Neural progenitor cell (in vitro differentiated cells): ENCODE results near the gene ZFPL1.

Source experiments
- CTCF ChIP-seq: fragments of 200-600 bp; sonication (generic); IDR thresholded peaks from 2 replicates; pipeline ENCODE4 v1.5.1; 2017; ENCODE audit warnings: antibody characterized with exemption, mild to moderate bottlenecking
- EZH2 ChIP-seq: fragments of 200-600 bp; sonication (generic); IDR thresholded peaks from 2 replicates; pipeline ENCODE4 v1.6.1; 2017; ENCODE audit warnings: antibody characterized with exemption, mild to moderate bottlenecking, moderate library complexity
- EZH2phosphoT487 ChIP-seq: fragments of 200-600 bp; sonication (generic); IDR thresholded peaks from 2 replicates; pipeline ENCODE4 v1.6.1; 2017; ENCODE audit warnings: antibody characterized with exemption

DNA sequence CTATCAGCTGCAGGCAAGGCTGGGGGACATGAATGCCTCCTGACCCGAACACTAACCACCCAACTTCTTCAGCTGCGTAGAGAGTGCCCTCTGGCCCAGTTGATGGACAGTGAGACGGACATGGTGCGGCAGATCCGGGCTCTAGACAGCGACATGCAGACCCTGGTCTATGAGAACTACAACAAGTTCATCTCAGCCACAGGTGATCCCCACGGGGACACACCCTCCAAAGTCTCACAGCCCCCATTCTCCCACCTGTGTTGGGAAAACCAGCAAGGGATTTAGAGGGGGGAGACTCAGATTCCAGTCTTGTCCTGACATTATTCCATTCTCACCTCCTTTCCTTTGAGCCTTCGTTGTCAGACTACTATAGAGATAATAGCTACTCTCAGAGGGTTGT is 12.9 kb downstream of the ZFPL1 start:
- TF ChIP-seq CTCF (no peak), EZH2 (no peak), EZH2phosphoT487 (no peak)
